Measurements from ENCODE around the gene CASP7.

GRCh38 chr10:113689057-113689456 is 9.3 kb downstream of the CASP7 start:
- TF ChIP-seq, protein P1, sequence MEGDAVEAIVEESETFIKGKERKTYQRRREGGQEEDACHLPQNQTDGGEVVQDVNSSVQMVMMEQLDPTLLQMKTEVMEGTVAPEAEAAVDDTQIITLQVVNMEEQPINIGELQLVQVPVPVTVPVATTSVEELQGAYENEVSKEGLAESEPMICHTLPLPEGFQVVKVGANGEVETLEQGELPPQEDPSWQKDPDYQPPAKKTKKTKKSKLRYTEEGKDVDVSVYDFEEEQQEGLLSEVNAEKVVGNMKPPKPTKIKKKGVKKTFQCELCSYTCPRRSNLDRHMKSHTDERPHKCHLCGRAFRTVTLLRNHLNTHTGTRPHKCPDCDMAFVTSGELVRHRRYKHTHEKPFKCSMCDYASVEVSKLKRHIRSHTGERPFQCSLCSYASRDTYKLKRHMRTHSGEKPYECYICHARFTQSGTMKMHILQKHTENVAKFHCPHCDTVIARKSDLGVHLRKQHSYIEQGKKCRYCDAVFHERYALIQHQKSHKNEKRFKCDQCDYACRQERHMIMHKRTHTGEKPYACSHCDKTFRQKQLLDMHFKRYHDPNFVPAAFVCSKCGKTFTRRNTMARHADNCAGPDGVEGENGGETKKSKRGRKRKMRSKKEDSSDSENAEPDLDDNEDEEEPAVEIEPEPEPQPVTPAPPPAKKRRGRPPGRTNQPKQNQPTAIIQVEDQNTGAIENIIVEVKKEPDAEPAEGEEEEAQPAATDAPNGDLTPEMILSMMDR (IDR thresholded peaks at IDR 0.05; ENCODE audit: insufficient read depth, low read length, poor library complexity, severe bottlenecking): no peak
- no peak for TF ChIP-seq EZH2phosphoT487 (conservative IDR thresholded peaks at IDR 0.05; ENCODE audit: low read length)

Measured in SU-DHL-6 (cell line).